Measurements from ENCODE around the gene KATNIP.

KATNIP gene

DNA sequence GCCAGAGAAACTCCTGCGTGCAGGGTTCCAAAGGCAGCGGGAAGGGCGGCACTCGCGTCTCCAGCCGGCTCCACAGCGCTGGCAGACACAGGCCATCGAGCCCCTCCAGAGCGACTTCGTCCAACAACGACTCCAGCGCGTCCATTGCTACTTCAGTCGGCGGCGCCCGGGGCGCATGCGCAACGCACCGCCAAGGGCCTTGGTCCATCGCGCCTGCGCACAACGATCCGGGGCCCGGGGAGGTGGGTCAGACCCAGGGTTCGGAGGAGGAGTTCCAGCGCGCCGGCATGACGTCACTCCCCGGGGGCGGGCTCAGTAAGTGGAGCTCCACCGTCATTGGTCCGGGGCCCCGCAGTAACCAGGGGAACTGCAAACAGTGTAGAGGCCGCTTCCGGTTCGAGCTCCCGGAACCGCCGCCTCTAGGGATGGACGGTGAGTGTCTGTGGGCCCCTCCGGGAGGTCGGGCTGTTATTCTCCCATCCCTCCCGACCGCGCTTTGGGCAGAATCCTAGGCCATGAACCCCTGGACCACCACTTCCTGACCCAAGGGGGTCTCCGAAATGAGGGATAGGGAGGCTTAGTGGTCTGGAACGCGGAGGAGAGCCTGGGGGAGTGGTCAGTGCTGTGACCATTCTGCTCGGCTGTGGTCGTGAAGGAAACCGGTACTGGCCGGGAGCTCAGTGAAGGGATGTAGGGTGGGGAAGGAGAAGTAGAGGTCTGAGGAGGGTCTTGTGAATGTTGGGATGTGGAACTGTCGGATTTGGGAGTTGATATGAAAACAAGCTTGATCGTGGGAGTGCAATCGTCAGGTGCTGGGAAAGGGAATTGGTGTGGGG, at the start of gene KATNIP, which contains the start of gene GTF3C1:
KATNIP (plus strand) TSS at position 399 of the 836 bp plus-strand sequence; CDS start at position 426, 27 bp downstream.
GTF3C1 (minus strand) TSS at position 168 of the 836 bp plus-strand sequence; CDS start at position 145, 23 bp downstream.
- Mint-ChIP-seq H3K9me3 (no peaks in the 10 kb centered on the region), H3K36me3 (ENCODE audit: low read depth) (peaks cover 8% of the 10 kb centered on the region), H3K27me3 (no peaks in the 10 kb centered on the region), H3K4me1 (ENCODE audit: low read depth) (peaks cover 42% of the 10 kb centered on the region), H3K27ac (peak within 1 kb of the TSS; percentile 94), H3K4me3 (peak within 1 kb of the TSS; percentile 99)

DNA sequence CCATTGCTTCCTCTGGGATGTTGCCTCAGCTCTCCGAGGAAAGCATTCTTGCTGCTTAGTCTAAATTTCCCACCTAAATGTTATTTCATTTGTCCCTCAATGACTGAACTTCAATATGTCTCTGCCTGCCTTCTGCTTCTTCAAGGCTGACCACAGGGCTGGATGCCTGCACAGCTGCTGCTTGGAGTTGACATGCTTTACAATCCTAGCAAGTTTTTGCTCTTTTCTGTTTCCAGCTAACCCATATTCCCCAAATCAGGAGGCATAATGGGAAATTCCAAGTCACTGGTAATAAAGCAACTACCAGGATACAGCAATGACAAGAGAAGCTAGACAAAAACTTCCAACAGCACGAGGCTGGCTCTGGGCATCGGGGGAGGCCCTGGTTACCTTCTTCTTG, 49.1 kb upstream of the KATNIP start:
- no peaks in the 10 kb centered on the region for H3K9me3 Mint-ChIP-seq
- H3K27ac Mint-ChIP-seq: no peak overlapping the region
- H3K4me3 Mint-ChIP-seq: no peak overlapping the region
- no peaks in the 10 kb centered on the region for H3K4me1 Mint-ChIP-seq (ENCODE audit: low read depth)
- H3K27me3 Mint-ChIP-seq: no peaks in the 10 kb centered on the region
- peaks cover 75% of the 10 kb centered on the region for H3K36me3 Mint-ChIP-seq (ENCODE audit: low read depth)

DNA sequence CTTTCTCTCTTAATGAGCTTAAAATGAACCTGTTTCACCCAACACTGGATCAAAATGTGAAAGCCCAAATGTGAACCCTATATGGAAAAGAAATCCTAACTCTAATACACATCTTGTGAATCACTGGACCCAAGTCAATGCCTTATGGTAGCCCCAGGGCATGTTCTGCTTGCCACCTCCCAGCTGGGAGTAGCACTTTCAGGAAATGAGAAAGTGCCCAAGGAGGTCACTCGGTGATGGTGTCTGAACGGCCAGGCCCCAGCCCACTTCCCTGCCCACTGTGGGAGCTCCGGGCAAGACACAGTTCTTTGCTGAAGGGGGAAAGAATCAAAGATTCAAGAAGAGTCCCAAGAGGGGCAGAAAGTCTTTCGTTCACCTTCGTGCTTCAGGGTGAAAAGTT, 46.3 kb upstream of the KATNIP start:
- Mint-ChIP-seq H3K27me3 (no peaks in the 10 kb centered on the region), H3K27ac (no peak overlapping the region), H3K4me1 (ENCODE audit: low read depth) (no peaks in the 10 kb centered on the region), H3K9me3 (no peaks in the 10 kb centered on the region), H3K36me3 (ENCODE audit: low read depth) (peaks cover 78% of the 10 kb centered on the region), H3K4me3 (no peak overlapping the region)

DNA sequence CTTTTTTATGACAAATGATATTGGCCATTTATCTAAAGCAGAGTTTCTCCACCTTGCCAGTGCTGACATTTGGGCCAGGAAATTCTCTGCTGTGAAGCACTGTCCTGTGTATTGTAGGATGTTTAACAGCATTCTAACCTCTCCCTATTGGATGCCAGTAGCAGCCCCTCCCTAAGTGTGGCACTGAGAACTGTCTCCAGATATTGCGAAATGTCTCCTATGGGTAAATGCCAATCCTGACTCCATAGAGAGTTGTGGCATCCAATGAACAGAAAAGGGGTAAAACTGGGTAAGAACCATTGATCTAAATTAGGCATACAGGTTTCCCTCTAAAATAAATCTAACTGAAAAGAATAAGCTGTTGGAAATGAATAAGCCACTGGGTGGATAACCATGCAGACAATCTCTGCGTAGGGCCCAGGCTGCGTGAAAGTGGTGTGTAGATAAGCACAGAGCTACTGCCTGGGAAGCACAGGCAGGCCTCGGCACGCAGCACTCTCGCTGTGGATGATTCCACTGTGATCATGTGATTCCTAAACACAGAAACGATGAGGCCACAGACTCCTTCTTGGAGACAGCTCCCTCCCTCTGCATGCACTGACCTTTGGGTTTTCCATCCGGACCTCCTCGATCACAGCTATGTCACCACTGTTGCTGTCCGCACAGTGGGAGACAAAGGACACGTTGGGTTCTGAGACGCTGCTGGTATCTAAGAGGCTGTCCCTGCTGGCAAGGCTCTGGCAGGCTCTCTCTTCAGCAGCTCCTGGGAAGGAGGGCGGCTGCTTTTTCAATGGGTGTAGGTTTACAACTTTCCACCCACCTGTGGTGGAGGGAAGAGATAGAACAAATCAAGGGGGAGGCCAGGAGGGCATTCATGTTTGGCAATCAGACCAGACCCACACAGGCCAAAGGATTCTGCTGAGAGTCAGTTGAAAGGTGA, 44.4 kb upstream of the KATNIP start:
- Mint-ChIP-seq H3K4me3 (no peak overlapping the region), H3K36me3 (ENCODE audit: low read depth) (peaks cover 84% of the 10 kb centered on the region), H3K4me1 (ENCODE audit: low read depth) (no peaks in the 10 kb centered on the region), H3K9me3 (no peaks in the 10 kb centered on the region), H3K27me3 (no peaks in the 10 kb centered on the region), H3K27ac (no peak overlapping the region)

DNA sequence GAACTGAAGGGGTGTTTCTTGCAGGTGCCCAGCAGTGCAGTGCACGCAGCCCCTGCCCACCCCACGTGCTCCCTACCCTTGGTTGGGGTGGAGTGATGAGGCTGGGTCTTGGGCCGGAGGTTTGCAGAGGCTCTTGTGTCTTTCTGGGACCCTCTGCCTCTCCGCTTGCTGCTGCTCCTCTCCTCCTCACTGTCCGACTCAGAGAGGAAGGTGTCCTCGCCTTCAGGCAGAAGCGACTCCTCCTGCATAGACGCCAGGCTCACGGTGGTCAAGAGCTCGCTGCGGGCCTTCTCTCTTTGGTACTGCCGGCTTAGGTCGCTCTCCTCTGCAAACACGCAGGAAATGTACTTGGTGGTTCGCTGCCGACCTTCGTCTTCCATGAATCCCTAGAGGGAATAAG, 43.2 kb upstream of the KATNIP start:
- Mint-ChIP-seq H3K27ac (no peak overlapping the region), H3K27me3 (no peaks in the 10 kb centered on the region), H3K4me1 (ENCODE audit: low read depth) (no peaks in the 10 kb centered on the region), H3K9me3 (no peaks in the 10 kb centered on the region), H3K4me3 (no peak overlapping the region), H3K36me3 (ENCODE audit: low read depth) (peaks cover 85% of the 10 kb centered on the region)

DNA sequence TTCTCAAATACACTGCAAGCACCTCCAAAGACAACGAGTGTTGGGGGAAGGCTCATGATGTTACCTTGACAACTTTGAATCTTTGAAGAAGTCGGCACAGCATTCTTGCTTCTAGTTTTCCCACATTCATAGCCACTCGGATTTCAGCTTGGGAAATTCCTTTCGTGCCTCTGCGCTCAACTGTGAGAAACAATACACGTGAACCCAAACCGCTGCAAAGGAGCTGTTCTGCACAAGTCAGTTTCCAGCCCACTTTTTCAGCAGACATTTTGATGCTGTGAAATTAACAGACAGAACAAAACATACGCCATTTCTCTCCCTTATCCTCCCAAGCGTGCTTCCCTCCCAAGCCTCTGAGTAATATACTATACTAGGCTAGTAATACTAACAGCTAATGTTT, 41.5 kb upstream of the KATNIP start:
- Mint-ChIP-seq H3K4me3 (no peak overlapping the region), H3K27me3 (no peaks in the 10 kb centered on the region), H3K36me3 (ENCODE audit: low read depth) (peaks cover 81% of the 10 kb centered on the region), H3K4me1 (ENCODE audit: low read depth) (no peaks in the 10 kb centered on the region), H3K9me3 (no peaks in the 10 kb centered on the region), H3K27ac (no peak overlapping the region)

DNA sequence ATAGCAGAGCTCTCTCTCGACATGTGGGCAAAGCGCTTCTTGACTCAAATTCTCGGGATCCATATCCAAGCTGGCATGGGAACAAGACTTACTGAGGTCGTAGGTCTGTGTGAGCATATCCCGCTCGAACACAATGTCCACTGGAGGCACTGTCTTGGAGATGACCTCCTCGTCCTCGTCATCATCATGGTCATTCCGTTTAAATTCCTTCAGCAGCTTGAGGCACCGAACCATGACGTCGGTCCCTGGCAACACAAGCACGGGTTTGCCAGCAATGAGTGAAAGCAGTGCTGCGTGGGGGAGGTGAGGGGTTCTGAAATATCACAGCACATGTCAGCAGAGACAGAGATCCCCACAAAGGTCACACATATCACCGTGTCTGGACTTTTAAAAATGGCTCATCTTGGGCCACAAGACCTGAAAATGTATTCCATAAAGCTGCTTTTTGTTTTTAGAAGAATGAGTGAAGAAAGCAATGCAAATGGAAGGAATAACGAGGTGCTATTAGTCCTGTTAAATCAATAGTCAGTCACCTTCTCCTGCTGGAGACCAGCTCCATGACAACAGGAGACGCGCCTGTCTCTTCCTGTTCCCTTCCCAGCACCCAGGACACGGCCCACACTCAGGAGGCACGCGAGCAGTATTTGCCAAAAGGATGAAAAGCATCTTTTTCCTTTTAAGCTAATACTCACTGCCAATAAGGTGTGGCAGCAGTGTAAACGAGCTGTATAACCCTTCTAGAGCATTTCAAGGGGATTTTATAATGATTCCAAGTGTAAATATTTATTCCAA, 38.1 kb upstream of the KATNIP start:
- Mint-ChIP-seq H3K4me3 (no peak overlapping the region), H3K27ac (no peak overlapping the region), H3K27me3 (no peaks in the 10 kb centered on the region), H3K4me1 (ENCODE audit: low read depth) (no peaks in the 10 kb centered on the region), H3K36me3 (ENCODE audit: low read depth) (peaks cover 68% of the 10 kb centered on the region), H3K9me3 (no peaks in the 10 kb centered on the region)

DNA sequence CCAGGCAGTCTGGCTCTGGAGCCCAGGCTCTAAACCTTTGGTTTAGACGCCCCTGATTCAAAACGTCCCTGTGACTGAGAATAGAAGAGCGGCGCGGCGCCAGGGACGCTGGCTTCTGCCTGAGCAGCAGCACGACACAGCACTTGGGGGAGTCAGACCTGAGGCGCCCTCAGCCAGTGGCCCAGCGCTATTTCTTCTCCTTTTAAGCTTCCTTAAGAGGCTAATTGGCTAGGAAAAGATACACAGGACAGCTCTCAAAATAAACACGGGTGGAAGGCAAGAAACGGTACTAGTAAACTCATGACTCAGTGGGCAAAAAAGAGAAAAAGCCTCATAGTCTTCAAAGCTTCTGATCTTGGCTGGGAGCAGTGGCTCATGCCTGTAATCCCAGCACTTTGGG, 35.1 kb upstream of the KATNIP start:
- Mint-ChIP-seq H3K36me3 (ENCODE audit: low read depth) (peaks cover 47% of the 10 kb centered on the region), H3K4me1 (ENCODE audit: low read depth) (no peaks in the 10 kb centered on the region), H3K9me3 (no peaks in the 10 kb centered on the region), H3K4me3 (no peak overlapping the region), H3K27me3 (no peaks in the 10 kb centered on the region), H3K27ac (no peak overlapping the region)

DNA sequence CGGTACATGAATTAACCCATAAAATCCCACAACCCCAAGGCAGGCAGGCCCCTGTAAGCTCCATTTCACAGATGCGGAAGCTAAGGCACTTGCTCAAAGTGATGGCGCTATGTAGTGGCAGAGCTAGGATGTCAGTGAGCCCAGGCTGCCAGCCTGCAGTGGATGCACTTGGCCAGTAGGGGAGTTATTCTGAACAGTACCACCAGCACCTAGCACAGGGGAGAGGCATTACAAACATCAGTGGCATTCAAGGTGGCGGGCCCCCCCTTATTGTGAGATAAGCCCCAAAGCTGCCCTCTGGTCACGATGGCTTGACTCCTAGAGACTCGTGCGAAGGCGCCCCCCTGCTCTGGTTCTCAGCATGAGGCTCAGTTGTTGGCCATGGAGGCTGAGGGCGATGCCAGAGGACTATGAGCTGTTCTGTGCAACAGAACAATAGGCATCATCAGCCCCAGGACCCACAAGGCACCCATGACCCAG, 34.0 kb upstream of the KATNIP start:
- no peak overlapping the region for H3K27ac Mint-ChIP-seq
- H3K4me3 Mint-ChIP-seq: no peak overlapping the region
- H3K36me3 Mint-ChIP-seq (ENCODE audit: low read depth): peaks cover 41% of the 10 kb centered on the region
- no peaks in the 10 kb centered on the region for H3K4me1 Mint-ChIP-seq (ENCODE audit: low read depth)
- H3K27me3 Mint-ChIP-seq: no peaks in the 10 kb centered on the region
- H3K9me3 Mint-ChIP-seq: no peaks in the 10 kb centered on the region

DNA sequence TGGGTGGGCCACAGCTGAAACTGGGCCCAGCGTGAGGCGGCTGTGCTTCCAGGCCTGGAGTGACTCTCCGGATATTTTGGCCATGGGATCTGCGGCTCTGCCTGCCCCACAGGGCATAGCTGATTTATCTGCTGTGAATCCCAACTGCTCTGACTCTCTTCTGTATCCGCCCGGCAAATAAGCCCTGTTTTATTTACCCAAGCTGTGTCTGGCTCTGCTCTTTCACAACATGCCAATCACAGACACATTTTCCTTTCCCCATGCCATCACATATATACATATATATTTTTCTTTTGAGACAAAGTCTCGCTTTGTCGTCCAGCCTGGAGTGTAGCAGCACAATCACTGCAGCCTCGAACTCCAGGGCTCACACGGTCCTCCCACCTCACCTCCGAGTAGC, 33.6 kb upstream of the KATNIP start:
- H3K27me3 Mint-ChIP-seq: no peaks in the 10 kb centered on the region
- H3K36me3 Mint-ChIP-seq (ENCODE audit: low read depth): peaks cover 37% of the 10 kb centered on the region
- no peaks in the 10 kb centered on the region for H3K9me3 Mint-ChIP-seq
- H3K4me1 Mint-ChIP-seq (ENCODE audit: low read depth): no peaks in the 10 kb centered on the region
- no peak overlapping the region for H3K27ac Mint-ChIP-seq
- H3K4me3 Mint-ChIP-seq: no peak overlapping the region

DNA sequence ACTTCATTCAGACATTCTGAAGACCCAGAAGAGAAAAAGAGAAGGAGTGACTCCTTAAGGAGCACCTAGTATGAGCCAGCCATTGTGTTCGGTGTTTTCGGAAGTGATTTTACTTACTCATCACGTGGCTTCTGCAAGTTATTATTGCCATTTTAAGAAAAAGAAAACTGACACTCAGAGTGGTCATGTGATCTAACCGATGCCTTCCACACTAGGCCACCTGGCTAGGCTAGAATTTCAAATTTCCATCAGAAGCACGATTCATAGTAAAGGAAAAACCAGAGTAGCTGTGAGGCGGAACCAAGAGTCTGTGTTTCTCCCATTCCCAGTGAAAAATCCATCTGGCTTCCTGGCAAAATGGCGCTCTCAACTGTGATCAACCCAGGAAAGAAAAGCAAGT, 32.3 kb upstream of the KATNIP start:
- no peaks in the 10 kb centered on the region for H3K27me3 Mint-ChIP-seq
- no peaks in the 10 kb centered on the region for H3K9me3 Mint-ChIP-seq
- peaks cover 31% of the 10 kb centered on the region for H3K36me3 Mint-ChIP-seq (ENCODE audit: low read depth)
- no peaks in the 10 kb centered on the region for H3K4me1 Mint-ChIP-seq (ENCODE audit: low read depth)
- no peak overlapping the region for H3K27ac Mint-ChIP-seq
- no peak overlapping the region for H3K4me3 Mint-ChIP-seq

DNA sequence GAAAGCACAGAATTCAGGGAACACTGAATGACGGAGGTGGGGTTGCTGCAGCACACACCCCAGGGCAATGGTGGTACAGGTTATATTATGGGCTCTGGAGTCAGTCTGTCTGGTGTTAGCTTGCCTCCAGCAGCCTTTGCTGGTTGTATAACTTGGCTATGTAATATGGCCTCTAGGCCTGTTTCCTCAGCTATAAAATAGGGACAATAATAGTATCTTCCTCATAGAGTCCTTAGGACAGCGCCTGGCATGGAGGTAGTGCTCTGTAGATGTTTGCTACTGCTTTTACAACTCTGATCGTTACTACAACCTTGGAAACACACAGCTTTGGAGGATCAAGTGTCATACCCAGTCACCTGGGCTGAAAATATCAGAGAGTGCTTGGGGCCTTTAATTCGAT, 31.7 kb upstream of the KATNIP start:
- Mint-ChIP-seq H3K27me3 (no peaks in the 10 kb centered on the region), H3K36me3 (ENCODE audit: low read depth) (peaks cover 36% of the 10 kb centered on the region), H3K4me3 (no peak overlapping the region), H3K27ac (no peak overlapping the region), H3K9me3 (no peaks in the 10 kb centered on the region), H3K4me1 (ENCODE audit: low read depth) (no peaks in the 10 kb centered on the region)

DNA sequence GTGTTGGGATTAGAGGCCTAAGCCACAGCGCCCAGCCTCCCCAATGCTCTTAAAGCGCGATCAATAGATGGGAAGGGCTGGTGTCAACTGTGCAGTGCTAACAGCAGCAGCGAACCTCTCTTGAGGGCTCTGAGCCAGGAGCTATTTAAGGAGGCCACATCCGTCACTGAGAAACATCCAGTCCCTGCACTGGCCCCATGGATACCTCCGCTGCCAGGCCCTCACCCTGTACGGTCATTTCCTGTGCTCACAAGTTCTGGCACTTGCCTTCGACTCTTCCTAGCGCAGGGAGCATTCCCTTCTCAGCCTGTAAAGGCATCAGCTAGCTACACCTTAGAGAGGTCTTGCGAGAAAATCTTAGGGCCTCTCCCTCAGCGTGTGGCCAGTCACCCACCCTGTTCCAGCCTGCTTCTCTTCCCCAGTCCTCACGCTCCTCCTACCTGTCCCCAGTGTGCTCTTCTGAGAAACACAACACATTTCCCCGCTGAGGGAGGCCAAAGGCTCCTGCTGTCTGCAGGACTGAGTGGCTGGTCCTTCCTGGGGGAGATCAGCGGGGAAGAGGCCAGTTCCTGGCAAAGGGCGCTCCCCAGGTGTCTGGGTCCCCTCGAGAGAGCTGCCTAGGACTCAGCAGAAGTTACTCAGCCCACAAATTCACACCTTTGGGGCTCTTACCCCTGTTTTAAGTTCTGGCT, 28.8 kb upstream of the KATNIP start:
- H3K36me3 Mint-ChIP-seq (ENCODE audit: low read depth): peaks cover 44% of the 10 kb centered on the region
- H3K27me3 Mint-ChIP-seq: no peaks in the 10 kb centered on the region
- no peaks in the 10 kb centered on the region for H3K4me1 Mint-ChIP-seq (ENCODE audit: low read depth)
- no peak overlapping the region for H3K4me3 Mint-ChIP-seq
- H3K9me3 Mint-ChIP-seq: no peaks in the 10 kb centered on the region
- no peak overlapping the region for H3K27ac Mint-ChIP-seq

DNA sequence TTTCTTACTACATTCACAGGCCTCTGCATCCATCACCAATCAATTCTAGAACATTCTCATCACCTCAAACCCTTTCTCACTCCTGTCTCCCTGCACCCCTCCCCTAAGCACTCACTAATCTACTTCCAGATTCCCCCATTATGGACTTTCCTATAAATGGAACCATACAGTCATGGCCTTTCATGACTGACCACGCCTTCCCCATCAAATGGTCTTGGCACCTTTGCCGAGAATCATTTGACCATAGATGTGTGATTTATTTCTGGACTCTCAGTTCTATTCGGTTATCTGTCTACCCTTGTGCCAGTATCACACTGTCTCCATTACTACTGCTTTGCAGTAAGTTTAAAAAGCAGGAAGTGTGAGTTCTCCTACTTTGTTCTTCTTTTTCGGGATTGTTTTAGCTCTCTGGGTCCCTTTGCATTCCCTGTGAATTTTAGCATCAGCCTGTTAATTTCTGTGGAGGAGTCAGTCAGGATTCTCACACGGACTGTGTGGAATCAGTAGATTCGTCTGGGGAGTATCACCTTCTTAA, 27.7 kb upstream of the KATNIP start:
- no peaks in the 10 kb centered on the region for H3K9me3 Mint-ChIP-seq
- H3K36me3 Mint-ChIP-seq (ENCODE audit: low read depth): peaks cover 43% of the 10 kb centered on the region
- H3K27me3 Mint-ChIP-seq: no peaks in the 10 kb centered on the region
- H3K4me1 Mint-ChIP-seq (ENCODE audit: low read depth): no peaks in the 10 kb centered on the region
- H3K27ac Mint-ChIP-seq: peak overlapping the region; percentile 9
- no peak overlapping the region for H3K4me3 Mint-ChIP-seq

Measured in stimulated activated naive CD8-positive, alpha-beta T cell treated with anti-CD3 and anti-CD28 coated beads, Interleukin-15, Interleukin-2, amounts not matched to agents 100 ng/mL and 50 ng/mL, for 24 hours (primary cell).